ENCODE data around the gene ABLIM2.
"Not testable (repeated sequence)": the region's sequence is repeated elsewhere in the genome, so short reads cannot be mapped to it uniquely, and the experiment has no call there.

Gene ABLIM2

GRCh38 chr4:8149664-8150063 is 8.9 kb downstream of the ABLIM2 start:
- Mint-ChIP-seq H3K27me3 (ENCODE audit: low read depth) (no peaks in the 10 kb centered on the region), H3K4me3 (no peak overlapping the region), H3K9me3 (no peaks in the 10 kb centered on the region), H3K36me3 (ENCODE audit: low read depth) (no peaks in the 10 kb centered on the region), H3K27ac (no peak overlapping the region), H3K4me1 (ENCODE audit: low read depth) (no peaks in the 10 kb centered on the region)

- no peaks in the 10 kb centered on the region for H3K27me3 Mint-ChIP-seq (ENCODE audit: low read depth)
- no peaks in the 10 kb centered on the region for H3K9me3 Mint-ChIP-seq
- no peaks in the 10 kb centered on the region for H3K4me1 Mint-ChIP-seq (ENCODE audit: low read depth)
- no peaks in the 10 kb centered on the region for H3K36me3 Mint-ChIP-seq (ENCODE audit: low read depth)
- no peak overlapping the region for H3K4me3 Mint-ChIP-seq
- H3K27ac Mint-ChIP-seq = no peak overlapping the region
Measured at GRCh38 chr4:8148785-8149435, 9.7 kb downstream of the ABLIM2 start.

GRCh38 chr4:8148159-8148558 is 10.5 kb downstream of the ABLIM2 start:
- no peak overlapping the region for H3K27ac Mint-ChIP-seq
- no peaks in the 10 kb centered on the region for H3K9me3 Mint-ChIP-seq
- H3K4me3 Mint-ChIP-seq = no peak overlapping the region
- H3K27me3 Mint-ChIP-seq (ENCODE audit: low read depth) = no peaks in the 10 kb centered on the region
- no peaks in the 10 kb centered on the region for H3K36me3 Mint-ChIP-seq (ENCODE audit: low read depth)
- no peaks in the 10 kb centered on the region for H3K4me1 Mint-ChIP-seq (ENCODE audit: low read depth)

- no peaks in the 10 kb centered on the region for H3K9me3 Mint-ChIP-seq
- no peak overlapping the region for H3K4me3 Mint-ChIP-seq
- H3K4me1 Mint-ChIP-seq (ENCODE audit: low read depth) = no peaks in the 10 kb centered on the region
- no peaks in the 10 kb centered on the region for H3K36me3 Mint-ChIP-seq (ENCODE audit: low read depth)
- H3K27ac Mint-ChIP-seq = no peak overlapping the region
- no peaks in the 10 kb centered on the region for H3K27me3 Mint-ChIP-seq (ENCODE audit: low read depth)
Measured at GRCh38 chr4:8147231-8147970, 11.2 kb downstream of the ABLIM2 start.

GRCh38 chr4:8146157-8146556 is 12.5 kb downstream of the ABLIM2 start:
- H3K36me3 Mint-ChIP-seq (ENCODE audit: low read depth) = no peaks in the 10 kb centered on the region
- no peaks in the 10 kb centered on the region for H3K9me3 Mint-ChIP-seq
- no peaks in the 10 kb centered on the region for H3K4me1 Mint-ChIP-seq (ENCODE audit: low read depth)
- no peaks in the 10 kb centered on the region for H3K27me3 Mint-ChIP-seq (ENCODE audit: low read depth)
- no peak overlapping the region for H3K27ac Mint-ChIP-seq
- no peak overlapping the region for H3K4me3 Mint-ChIP-seq

- H3K4me1 Mint-ChIP-seq (ENCODE audit: low read depth) = no peaks in the 10 kb centered on the region
Measured at GRCh38 chr4:8144359-8144758, 14.3 kb downstream of the ABLIM2 start.

GRCh38 chr4:8143392-8144140 is 15.0 kb downstream of the ABLIM2 start:
- no peak overlapping the region for H3K4me3 Mint-ChIP-seq
- no peaks in the 10 kb centered on the region for H3K36me3 Mint-ChIP-seq (ENCODE audit: low read depth)
- no peaks in the 10 kb centered on the region for H3K4me1 Mint-ChIP-seq (ENCODE audit: low read depth)
- no peaks in the 10 kb centered on the region for H3K9me3 Mint-ChIP-seq
- no peak overlapping the region for H3K27ac Mint-ChIP-seq
- no peaks in the 10 kb centered on the region for H3K27me3 Mint-ChIP-seq (ENCODE audit: low read depth)

More at GRCh38 chr4:8144359-8144758, 14.3 kb downstream of the ABLIM2 start:
- Mint-ChIP-seq H3K27me3 (ENCODE audit: low read depth) (no peaks in the 10 kb centered on the region), H3K4me3 (no peak overlapping the region), H3K9me3 (no peaks in the 10 kb centered on the region), H3K27ac (no peak overlapping the region), H3K36me3 (ENCODE audit: low read depth) (no peaks in the 10 kb centered on the region)

- Mint-ChIP-seq H3K36me3 (ENCODE audit: low read depth) (no peaks in the 10 kb centered on the region), H3K4me3 (no peak overlapping the region), H3K9me3 (no peaks in the 10 kb centered on the region), H3K4me1 (ENCODE audit: low read depth) (no peaks in the 10 kb centered on the region), H3K27ac (no peak overlapping the region), H3K27me3 (ENCODE audit: low read depth) (no peaks in the 10 kb centered on the region)
Measured at GRCh38 chr4:8142556-8142955, 16.1 kb downstream of the ABLIM2 start.

- Mint-ChIP-seq H3K27ac (no peak overlapping the region), H3K4me3 (no peak overlapping the region), H3K27me3 (ENCODE audit: low read depth) (no peaks in the 10 kb centered on the region), H3K4me1 (ENCODE audit: low read depth) (no peaks in the 10 kb centered on the region), H3K36me3 (ENCODE audit: low read depth) (no peaks in the 10 kb centered on the region), H3K9me3 (no peaks in the 10 kb centered on the region)
Measured at GRCh38 chr4:8141935-8142334, 16.7 kb downstream of the ABLIM2 start.

- Mint-ChIP-seq H3K4me3 (no peak overlapping the region), H3K27me3 (ENCODE audit: low read depth) (no peaks in the 10 kb centered on the region), H3K36me3 (ENCODE audit: low read depth) (no peaks in the 10 kb centered on the region), H3K4me1 (ENCODE audit: low read depth) (no peaks in the 10 kb centered on the region), H3K9me3 (no peaks in the 10 kb centered on the region), H3K27ac (no peak overlapping the region)
Measured at GRCh38 chr4:8140915-8141314, 17.7 kb downstream of the ABLIM2 start.

GRCh38 chr4:8139726-8140125 is 18.9 kb downstream of the ABLIM2 start:
- H3K4me3 Mint-ChIP-seq; H3K9me3 Mint-ChIP-seq; H3K27ac Mint-ChIP-seq; H3K4me1 Mint-ChIP-seq (ENCODE audit: low read depth); H3K36me3 Mint-ChIP-seq (ENCODE audit: low read depth); H3K27me3 Mint-ChIP-seq (ENCODE audit: low read depth): not testable (repeated sequence)

GRCh38 chr4:8136972-8137710 is 21.5 kb downstream of the ABLIM2 start:
- no peaks in the 10 kb centered on the region for H3K27me3 Mint-ChIP-seq (ENCODE audit: low read depth)
- H3K4me3 Mint-ChIP-seq = no peak overlapping the region
- no peaks in the 10 kb centered on the region for H3K4me1 Mint-ChIP-seq (ENCODE audit: low read depth)
- no peaks in the 10 kb centered on the region for H3K9me3 Mint-ChIP-seq
- no peaks in the 10 kb centered on the region for H3K36me3 Mint-ChIP-seq (ENCODE audit: low read depth)
- no peak overlapping the region for H3K27ac Mint-ChIP-seq

- no peak overlapping the region for H3K27ac Mint-ChIP-seq
- H3K4me3 Mint-ChIP-seq = no peak overlapping the region
- H3K4me1 Mint-ChIP-seq (ENCODE audit: low read depth) = no peaks in the 10 kb centered on the region
- no peaks in the 10 kb centered on the region for H3K27me3 Mint-ChIP-seq (ENCODE audit: low read depth)
- no peaks in the 10 kb centered on the region for H3K36me3 Mint-ChIP-seq (ENCODE audit: low read depth)
- H3K9me3 Mint-ChIP-seq = no peaks in the 10 kb centered on the region
Measured at GRCh38 chr4:8136529-8136928, 22.1 kb downstream of the ABLIM2 start.

- Mint-ChIP-seq H3K9me3 (no peaks in the 10 kb centered on the region), H3K4me3 (no peak overlapping the region), H3K27me3 (ENCODE audit: low read depth) (no peaks in the 10 kb centered on the region), H3K36me3 (ENCODE audit: low read depth) (no peaks in the 10 kb centered on the region), H3K4me1 (ENCODE audit: low read depth) (no peaks in the 10 kb centered on the region), H3K27ac (no peak overlapping the region)
Measured at GRCh38 chr4:8135666-8136065, 22.9 kb downstream of the ABLIM2 start.
